WTC11 (cell line): ENCODE results near the gene SCN4A. TPM values are rescaled to one million over a fixed set of nuclear protein-coding genes. Genes with fewer than 3 reads are reported as not detected.

Experiments used
- ATAC-seq: fragments of 200-7000 bp; cut with Tn5 transposase; 2 replicates; pipeline ENCODE4 v1.10.0; 2021; ENCODE audit warnings: mild to moderate bottlenecking, moderate library complexity
- CTCF ChIA-PET: fragments of 300-600 bp; sonication (Branson Sonifier 250); formaldehyde crosslinking; loops from one replicate; lab custom pipeline; 2021; ENCODE audit warnings: antibody characterized with exemption; lab: Charles Lee
- POLR2A ChIA-PET: fragments of 350-600 bp; sonication (Branson Sonifier 250); formaldehyde crosslinking; loops from one replicate; lab custom pipeline; 2021; ENCODE audit warnings: antibody characterized with exemption; lab: Charles Lee
- DNase-seq: peaks from one replicate; pipeline ENCODE4 v3.0.0; 2021; ENCODE audit warnings: low spot score
- H3K27ac Mint-ChIP-seq: 2 replicates; pipeline ENCODE4 v1.8.0; 2021; ENCODE audit warnings: mixed read lengths
- H3K27me3 Mint-ChIP-seq: 2 replicates; pipeline ENCODE4 v1.8.0; 2021; ENCODE audit warnings: low read depth, mild to moderate bottlenecking, moderate library complexity, mixed read lengths
- H3K36me3 Mint-ChIP-seq: 2 replicates; pipeline ENCODE4 v1.8.0; 2021; ENCODE audit warnings: mixed read lengths
- H3K4me1 Mint-ChIP-seq: 2 replicates; pipeline ENCODE4 v1.8.0; 2022; ENCODE audit warnings: mixed read lengths
- H3K4me3 Mint-ChIP-seq: 2 replicates; pipeline ENCODE4 v1.8.0; 2021; ENCODE audit warnings: mild to moderate bottlenecking, moderate library complexity, mixed read lengths
- H3K9me3 Mint-ChIP-seq: 2 replicates; pipeline ENCODE4 v1.8.0; 2021; ENCODE audit warnings: mixed read lengths
- CTCF ChIP-seq: fragments of 200-600 bp; IDR thresholded peaks from 2 replicates; pipeline ENCODE4 v1.8.0; 2022; ENCODE audit warnings: antibody characterized with exemption
- FOXP1 ChIP-seq: sonication (generic); formaldehyde crosslinking; IDR thresholded peaks from 2 replicates; pipeline ENCODE4 v1.8.0; 2022; ENCODE audit warnings: missing genetic modification reagents, mild to moderate bottlenecking, moderate library complexity, borderline replicate concordance
- GTF2I ChIP-seq: fragments of 250-450 bp; sonication (Bioruptor Pico); conservative IDR thresholded peaks from 2 replicates; pipeline ENCODE4 v1.4.0; 2021; ENCODE audit warnings: mild to moderate bottlenecking
- HMGA2 ChIP-seq: fragments of 250-450 bp; sonication (Bioruptor Pico); IDR thresholded peaks from 2 replicates; pipeline ENCODE4 v1.4.0; 2021; ENCODE audit warnings: mild to moderate bottlenecking, moderate library complexity
- KAT7 ChIP-seq: sonication (generic); formaldehyde crosslinking; IDR thresholded peaks from 2 replicates; pipeline ENCODE4 v1.8.1; 2023; ENCODE audit warnings: missing genetic modification reagents, mild to moderate bottlenecking, borderline replicate concordance
- NR3C1 ChIP-seq: sonication (generic); formaldehyde crosslinking; conservative IDR thresholded peaks from 2 replicates; pipeline ENCODE4 v1.8.1; 2023; ENCODE audit warnings: low read depth, mild to moderate bottlenecking, missing genetic modification reagents
- PREB ChIP-seq: sonication (generic); formaldehyde crosslinking; IDR thresholded peaks from 2 replicates; pipeline ENCODE4 v1.8.1; 2022; ENCODE audit warnings: mild to moderate bottlenecking, missing genetic modification reagents, moderate library complexity, borderline replicate concordance
- RELA ChIP-seq: sonication (generic); formaldehyde crosslinking; IDR thresholded peaks from 2 replicates; pipeline ENCODE4 v1.8.1; 2022; ENCODE audit warnings: missing genetic modification reagents, mild to moderate bottlenecking, borderline replicate concordance
- SOX15 ChIP-seq: fragments of 250-450 bp; sonication (Bioruptor Pico); IDR thresholded peaks from 2 replicates; pipeline ENCODE4 v1.9.0; 2021; ENCODE audit warnings: mild to moderate bottlenecking
- TCF7 ChIP-seq: sonication (generic); formaldehyde crosslinking; IDR thresholded peaks from 2 replicates; pipeline ENCODE4 v1.8.0; 2022; ENCODE audit warnings: mild to moderate bottlenecking, low read depth, missing genetic modification reagents, moderate library complexity
- ZBTB21 ChIP-seq: sonication (generic); formaldehyde crosslinking; IDR thresholded peaks from 2 replicates; pipeline ENCODE4 v1.8.1; 2023; ENCODE audit warnings: mild to moderate bottlenecking, missing genetic modification reagents, borderline replicate concordance
- ZBTB43 ChIP-seq: sonication (generic); formaldehyde crosslinking; IDR thresholded peaks from 2 replicates; pipeline ENCODE4 v1.8.1; 2023; ENCODE audit warnings: mild to moderate bottlenecking, missing genetic modification reagents
- ZNF121 ChIP-seq: sonication (generic); formaldehyde crosslinking; IDR thresholded peaks from 2 replicates; pipeline ENCODE4 v1.8.0; 2023; ENCODE audit warnings: missing genetic modification reagents
- total RNA-seq: library from RNA; stranded (reverse); gene quantifications from 3 replicates; pipeline ENCODE4 v1.2.3, GENCODE V29; 2021
- TF ChIP-seq, protein P1 (sequence below): fragments of 250-450 bp; sonication (Bioruptor Pico); IDR thresholded peaks from 2 replicates; pipeline ENCODE4 v2.1.2; 2022; ENCODE audit warnings: mild to moderate bottlenecking, moderate library complexity
- TF ChIP-seq, protein P2 (sequence below): sonication (generic); formaldehyde crosslinking; IDR thresholded peaks from 2 replicates; pipeline ENCODE4 v1.8.1; 2022; ENCODE audit warnings: low read depth, mild to moderate bottlenecking, moderate library complexity, missing genetic modification reagents, borderline replicate concordance
- TF ChIP-seq, protein P3 (sequence below): fragments of 250-450 bp; sonication (Bioruptor Pico); IDR thresholded peaks from 2 replicates; pipeline ENCODE4 v1.9.0; 2021; ENCODE audit warnings: mild to moderate bottlenecking, borderline replicate concordance
- TF ChIP-seq, protein P4 (sequence below): sonication (generic); formaldehyde crosslinking; IDR thresholded peaks from 2 replicates; pipeline ENCODE4 v1.8.0; 2023; ENCODE audit warnings: missing genetic modification reagents

Gene SCN4A
- total RNA-seq, 1 experiment from 2014 or later = 5.8 TPM

GRCh38 chr17:63967953-63968352, 4.8 kb downstream of the SCN4A start (continued):
- TF ChIP-seq ZBTB43 (CRISPR knock-in tag) (no peak), ZNF121 (no peak), FOXP1 (CRISPR knock-in tag) (no peak), PREB (CRISPR knock-in tag) (no peak), KAT7 (CRISPR knock-in tag) (no peak)
- TF ChIP-seq, protein P1, sequence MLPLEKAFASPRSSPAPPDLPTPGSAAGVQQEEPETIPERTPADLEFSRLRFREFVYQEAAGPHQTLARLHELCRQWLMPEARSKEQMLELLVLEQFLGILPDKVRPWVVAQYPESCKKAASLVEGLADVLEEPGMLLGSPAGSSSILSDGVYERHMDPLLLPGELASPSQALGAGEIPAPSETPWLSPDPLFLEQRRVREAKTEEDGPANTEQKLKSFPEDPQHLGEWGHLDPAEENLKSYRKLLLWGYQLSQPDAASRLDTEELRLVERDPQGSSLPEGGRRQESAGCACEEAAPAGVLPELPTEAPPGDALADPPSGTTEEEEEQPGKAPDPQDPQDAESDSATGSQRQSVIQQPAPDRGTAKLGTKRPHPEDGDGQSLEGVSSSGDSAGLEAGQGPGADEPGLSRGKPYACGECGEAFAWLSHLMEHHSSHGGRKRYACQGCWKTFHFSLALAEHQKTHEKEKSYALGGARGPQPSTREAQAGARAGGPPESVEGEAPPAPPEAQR (CRISPR knock-in tag) = no peak
- TF ChIP-seq, all 79 proteins: peak for 0

DNA sequence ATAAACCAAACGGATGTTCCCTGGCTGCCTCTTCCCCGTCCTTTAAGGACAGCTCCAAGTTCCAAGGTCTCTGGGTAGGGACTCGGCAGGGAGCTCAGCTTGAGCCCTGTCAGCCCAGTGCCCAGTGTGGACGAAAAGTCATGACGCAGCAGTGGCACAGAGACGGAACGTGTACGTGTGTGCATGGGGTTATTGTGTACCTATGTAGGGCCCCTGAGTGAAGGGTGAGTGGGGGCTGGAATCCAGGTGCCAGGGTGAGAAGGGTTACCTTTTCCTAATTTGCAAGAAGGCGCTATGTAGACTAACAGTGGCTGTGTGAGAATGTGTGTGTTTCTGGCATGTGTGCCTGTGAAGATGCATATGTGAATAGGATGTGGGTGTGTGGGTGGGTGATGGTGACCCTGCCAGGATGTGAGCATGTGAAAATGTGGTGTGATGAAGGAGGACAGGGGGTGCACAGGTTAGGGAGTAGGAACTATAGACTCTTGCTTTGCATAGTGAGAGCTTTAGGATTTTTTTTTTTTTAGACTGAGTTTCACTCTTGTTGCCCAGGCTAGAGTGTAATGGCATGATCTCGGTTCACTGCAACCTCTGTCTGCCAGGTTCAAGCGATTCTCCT, 6.0 kb downstream of the SCN4A start:
- Mint-ChIP-seq H3K4me1 (peaks cover 6% of the 10 kb centered on the region), H3K36me3 (no peaks in the 10 kb centered on the region), H3K27ac (no peak overlapping the region), H3K4me3 (no peak overlapping the region), H3K27me3 (no peaks in the 10 kb centered on the region; the same call in 1 of the 2 replicates), H3K9me3 (no peaks in the 10 kb centered on the region)
- TF ChIP-seq SOX15 (no peak), NR3C1 (CRISPR knock-in tag) (no peak), CTCF (no peak), ZBTB21 (CRISPR knock-in tag) (no peak), ZBTB43 (CRISPR knock-in tag) (no peak), GTF2I (CRISPR knock-in tag) (no peak), HMGA2 (no peak), RELA (CRISPR knock-in tag) (no peak), TCF7 (CRISPR knock-in tag) (no peak)
- TF ChIP-seq, protein P2, sequence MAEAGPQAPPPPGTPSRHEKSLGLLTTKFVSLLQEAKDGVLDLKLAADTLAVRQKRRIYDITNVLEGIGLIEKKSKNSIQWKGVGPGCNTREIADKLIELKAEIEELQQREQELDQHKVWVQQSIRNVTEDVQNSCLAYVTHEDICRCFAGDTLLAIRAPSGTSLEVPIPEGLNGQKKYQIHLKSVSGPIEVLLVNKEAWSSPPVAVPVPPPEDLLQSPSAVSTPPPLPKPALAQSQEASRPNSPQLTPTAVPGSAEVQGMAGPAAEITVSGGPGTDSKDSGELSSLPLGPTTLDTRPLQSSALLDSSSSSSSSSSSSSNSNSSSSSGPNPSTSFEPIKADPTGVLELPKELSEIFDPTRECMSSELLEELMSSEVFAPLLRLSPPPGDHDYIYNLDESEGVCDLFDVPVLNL (CRISPR knock-in tag) = no peak
- TF ChIP-seq, protein P3, sequence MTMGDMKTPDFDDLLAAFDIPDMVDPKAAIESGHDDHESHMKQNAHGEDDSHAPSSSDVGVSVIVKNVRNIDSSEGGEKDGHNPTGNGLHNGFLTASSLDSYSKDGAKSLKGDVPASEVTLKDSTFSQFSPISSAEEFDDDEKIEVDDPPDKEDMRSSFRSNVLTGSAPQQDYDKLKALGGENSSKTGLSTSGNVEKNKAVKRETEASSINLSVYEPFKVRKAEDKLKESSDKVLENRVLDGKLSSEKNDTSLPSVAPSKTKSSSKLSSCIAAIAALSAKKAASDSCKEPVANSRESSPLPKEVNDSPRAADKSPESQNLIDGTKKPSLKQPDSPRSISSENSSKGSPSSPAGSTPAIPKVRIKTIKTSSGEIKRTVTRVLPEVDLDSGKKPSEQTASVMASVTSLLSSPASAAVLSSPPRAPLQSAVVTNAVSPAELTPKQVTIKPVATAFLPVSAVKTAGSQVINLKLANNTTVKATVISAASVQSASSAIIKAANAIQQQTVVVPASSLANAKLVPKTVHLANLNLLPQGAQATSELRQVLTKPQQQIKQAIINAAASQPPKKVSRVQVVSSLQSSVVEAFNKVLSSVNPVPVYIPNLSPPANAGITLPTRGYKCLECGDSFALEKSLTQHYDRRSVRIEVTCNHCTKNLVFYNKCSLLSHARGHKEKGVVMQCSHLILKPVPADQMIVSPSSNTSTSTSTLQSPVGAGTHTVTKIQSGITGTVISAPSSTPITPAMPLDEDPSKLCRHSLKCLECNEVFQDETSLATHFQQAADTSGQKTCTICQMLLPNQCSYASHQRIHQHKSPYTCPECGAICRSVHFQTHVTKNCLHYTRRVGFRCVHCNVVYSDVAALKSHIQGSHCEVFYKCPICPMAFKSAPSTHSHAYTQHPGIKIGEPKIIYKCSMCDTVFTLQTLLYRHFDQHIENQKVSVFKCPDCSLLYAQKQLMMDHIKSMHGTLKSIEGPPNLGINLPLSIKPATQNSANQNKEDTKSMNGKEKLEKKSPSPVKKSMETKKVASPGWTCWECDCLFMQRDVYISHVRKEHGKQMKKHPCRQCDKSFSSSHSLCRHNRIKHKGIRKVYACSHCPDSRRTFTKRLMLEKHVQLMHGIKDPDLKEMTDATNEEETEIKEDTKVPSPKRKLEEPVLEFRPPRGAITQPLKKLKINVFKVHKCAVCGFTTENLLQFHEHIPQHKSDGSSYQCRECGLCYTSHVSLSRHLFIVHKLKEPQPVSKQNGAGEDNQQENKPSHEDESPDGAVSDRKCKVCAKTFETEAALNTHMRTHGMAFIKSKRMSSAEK (CRISPR knock-in tag) = no peak
- TF ChIP-seq, protein P4, sequence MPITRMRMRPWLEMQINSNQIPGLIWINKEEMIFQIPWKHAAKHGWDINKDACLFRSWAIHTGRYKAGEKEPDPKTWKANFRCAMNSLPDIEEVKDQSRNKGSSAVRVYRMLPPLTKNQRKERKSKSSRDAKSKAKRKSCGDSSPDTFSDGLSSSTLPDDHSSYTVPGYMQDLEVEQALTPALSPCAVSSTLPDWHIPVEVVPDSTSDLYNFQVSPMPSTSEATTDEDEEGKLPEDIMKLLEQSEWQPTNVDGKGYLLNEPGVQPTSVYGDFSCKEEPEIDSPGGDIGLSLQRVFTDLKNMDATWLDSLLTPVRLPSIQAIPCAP = no peak
- ATAC-seq = no peak
- CTCF ChIA-PET = interaction anchor here (1.0 to 1.8 kb wide), 6 partner anchors 21 to 59 kb away, joined by 3 to 7 read pairs (median 4); partner anchors contain the start of gene GH1
- DNase-seq = no peak
- POLR2A ChIA-PET = no interaction called here
